HG03159 (cell line): ENCODE measurements around the gene CEP104.

Source experiments
- ATAC-seq: cut with Tn5 transposase; IDR thresholded peaks from one replicate; pipeline ENCODE4 v1.9.1; 2021; ENCODE audit warnings: mild to moderate bottlenecking, moderate library complexity; ENCODE audit not compliant: unreplicated experiment

CEP104 gene

GRCh38 chr1:3767328-3767925 lies 89.6 kb downstream of the CEP104 start:
- no peak for ATAC-seq

GRCh38 chr1:3763351-3764125 lies 93.5 kb downstream of the CEP104 start:
- no peak for ATAC-seq

- ATAC-seq: no peak
These were observed 94.2 kb downstream of the CEP104 start for GRCh38 chr1:3762873-3763228.

- ATAC-seq: no peak
These were observed 94.7 kb downstream of the CEP104 start for GRCh38 chr1:3762151-3762872.
